ENCODE measurements around the gene IRX2. TPM values are rescaled to one million over a fixed set of nuclear protein-coding genes. Genes with fewer than 3 reads are reported as not detected.

Gene IRX2
- polyA plus RNA-seq, 3 donors = not detected

DNA sequence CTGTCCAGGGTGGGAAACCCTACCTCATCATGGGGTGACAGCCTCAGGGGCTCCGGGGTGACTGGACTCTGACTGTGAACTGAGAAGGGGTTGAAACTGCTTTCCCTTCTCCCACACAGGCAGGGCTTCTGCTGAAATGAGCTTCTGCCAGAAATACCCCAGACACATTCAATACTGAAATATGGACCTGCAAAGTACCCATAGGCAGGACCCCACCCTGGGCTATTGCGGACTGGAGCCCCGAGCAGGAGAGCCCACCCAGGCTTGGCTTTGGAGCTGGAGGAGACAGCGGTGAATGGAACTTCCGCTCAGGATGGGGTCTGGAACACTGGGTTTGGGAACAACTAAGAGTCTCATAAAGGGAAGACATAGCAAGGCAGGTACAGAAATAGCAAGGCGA lies 37.5 kb downstream of the IRX2 start:
- no peak overlapping the region for H3K4me3 Mint-ChIP-seq
- H3K4me1 Mint-ChIP-seq = no peaks in the 10 kb centered on the region
- Histone ChIP-seq H3K79me2 (ENCODE audit: insufficient read depth, low read length) (no peaks in the 10 kb centered on the region), H3K36me3 (replicated peaks in 1 of 2; ENCODE audit: control insufficient read depth in 1 of 2, insufficient read depth in 2 of 2, low read length in 2 of 2) (no peaks in the 10 kb centered on the region), H4K20me1 (ENCODE audit: insufficient read depth, low read length) (no peaks in the 10 kb centered on the region), H3K27me3 (ENCODE audit: control insufficient read depth in 2 of 2, insufficient read depth in 2 of 2, low read length in 2 of 2) (no peaks in the 10 kb centered on the region), H3K9ac (ENCODE audit: insufficient read depth, low read length, poor library complexity, severe bottlenecking) (no peak overlapping the region), H2AFZ (ENCODE audit: insufficient read depth, low read depth, low read length, poor library complexity, severe bottlenecking) (no peak overlapping the region), H3K27ac (ENCODE audit: low read depth in 1 of 2, low read length in 2 of 2) (no peak overlapping the region), H3K4me2 (replicated peaks; ENCODE audit: extremely low read depth, low read length, poor library complexity, severe bottlenecking) (no peak overlapping the region), H3K4me3 (replicated peaks in 1 of 3; ENCODE audit: low read depth in 2 of 3, low read length in 3 of 3) (no peak overlapping the region), H3K9me3 (replicated peaks in 1 of 2; ENCODE audit: control insufficient read depth in 1 of 2, insufficient read depth in 1 of 2, low read length in 2 of 2) (no peaks in the 10 kb centered on the region), H3K4me1 (ENCODE audit: control insufficient read depth in 1 of 2, insufficient read depth in 2 of 2, low read length in 2 of 2) (no peaks in the 10 kb centered on the region)
- no peaks in the 10 kb centered on the region for H3K36me3 Mint-ChIP-seq
- TF ChIP-seq, protein P1, sequence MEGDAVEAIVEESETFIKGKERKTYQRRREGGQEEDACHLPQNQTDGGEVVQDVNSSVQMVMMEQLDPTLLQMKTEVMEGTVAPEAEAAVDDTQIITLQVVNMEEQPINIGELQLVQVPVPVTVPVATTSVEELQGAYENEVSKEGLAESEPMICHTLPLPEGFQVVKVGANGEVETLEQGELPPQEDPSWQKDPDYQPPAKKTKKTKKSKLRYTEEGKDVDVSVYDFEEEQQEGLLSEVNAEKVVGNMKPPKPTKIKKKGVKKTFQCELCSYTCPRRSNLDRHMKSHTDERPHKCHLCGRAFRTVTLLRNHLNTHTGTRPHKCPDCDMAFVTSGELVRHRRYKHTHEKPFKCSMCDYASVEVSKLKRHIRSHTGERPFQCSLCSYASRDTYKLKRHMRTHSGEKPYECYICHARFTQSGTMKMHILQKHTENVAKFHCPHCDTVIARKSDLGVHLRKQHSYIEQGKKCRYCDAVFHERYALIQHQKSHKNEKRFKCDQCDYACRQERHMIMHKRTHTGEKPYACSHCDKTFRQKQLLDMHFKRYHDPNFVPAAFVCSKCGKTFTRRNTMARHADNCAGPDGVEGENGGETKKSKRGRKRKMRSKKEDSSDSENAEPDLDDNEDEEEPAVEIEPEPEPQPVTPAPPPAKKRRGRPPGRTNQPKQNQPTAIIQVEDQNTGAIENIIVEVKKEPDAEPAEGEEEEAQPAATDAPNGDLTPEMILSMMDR (IDR thresholded peaks at IDR 0.05) = no peak
- intact Hi-C loops (cut with micrococcal nuclease) = no loop called here
- DNase-seq = no peak
- H3K9me3 Mint-ChIP-seq = peaks cover 0 to 5% (median 0%) of the 10 kb centered on the region in 7 donors
- H3K27ac Mint-ChIP-seq = no peak overlapping the region
- 100% methylated on average over 3 of the region's 6 CpGs for WGBS (ENCODE audit: insufficient coverage)
- H3K27me3 Mint-ChIP-seq (ENCODE audit: low read depth in 3 of 3) = peaks cover 1 to 5% (median 2%) of the 10 kb centered on the region in 3 donors

DNA sequence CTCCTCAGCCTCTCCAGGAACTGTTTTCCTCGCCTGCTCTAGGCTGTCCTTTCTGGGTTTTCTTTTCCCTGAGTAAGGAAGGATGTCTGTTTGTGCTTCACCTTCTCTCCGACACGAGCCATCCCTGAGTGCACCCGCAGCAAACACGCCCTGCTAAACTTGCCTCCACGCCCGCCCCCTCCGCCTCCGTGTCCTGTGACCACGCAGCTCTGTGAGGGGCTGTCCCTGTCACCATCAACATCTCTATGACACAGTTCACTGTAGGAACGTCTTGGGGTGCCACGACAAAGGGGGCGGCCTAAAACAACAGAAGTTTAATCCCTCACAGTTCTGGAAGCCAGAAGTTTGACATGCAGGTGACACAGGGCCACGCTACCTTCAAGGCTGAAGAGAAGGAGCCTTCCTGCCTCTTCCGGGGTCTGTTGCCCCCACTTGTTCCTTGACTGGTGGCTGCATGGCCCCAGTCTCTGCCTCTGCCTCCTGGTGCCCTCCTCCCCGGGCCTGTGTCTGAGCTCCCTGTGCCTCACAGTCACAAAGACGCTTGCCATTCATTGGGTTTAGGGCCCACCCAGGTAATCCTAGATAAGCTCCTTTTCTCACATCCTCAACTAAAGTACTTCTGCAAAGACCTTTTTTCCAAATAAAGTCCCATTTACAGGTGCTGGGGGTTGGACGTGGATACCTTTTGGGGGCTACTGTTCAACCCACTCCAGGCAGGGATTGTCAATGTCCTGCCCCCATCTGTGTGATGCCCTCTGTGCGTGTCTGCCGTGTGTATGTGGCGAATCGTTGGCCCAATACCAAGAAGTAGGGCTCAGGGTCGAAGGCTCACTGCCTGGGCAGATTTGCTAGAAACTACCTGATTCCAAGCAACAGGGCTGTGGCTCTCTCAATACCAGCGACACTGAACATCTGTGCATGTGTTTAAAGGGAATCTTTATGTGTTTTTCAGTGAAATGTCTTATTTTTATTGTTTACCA lies 39.7 kb downstream of the IRX2 start:
- no peaks in the 10 kb centered on the region for H3K4me1 ChIP-seq (ENCODE audit: control insufficient read depth in 1 of 2, insufficient read depth in 2 of 2, low read length in 2 of 2)
- no peaks in the 10 kb centered on the region for H3K27me3 ChIP-seq (ENCODE audit: control insufficient read depth in 2 of 2, insufficient read depth in 2 of 2, low read length in 2 of 2)
- no peaks in the 10 kb centered on the region for H3K79me2 ChIP-seq (ENCODE audit: insufficient read depth, low read length)
- no peak overlapping the region for H3K4me3 ChIP-seq (replicated peaks in 1 of 3; ENCODE audit: low read depth in 2 of 3, low read length in 3 of 3)
- no peaks in the 10 kb centered on the region for H3K36me3 ChIP-seq (replicated peaks in 1 of 2; ENCODE audit: control insufficient read depth in 1 of 2, insufficient read depth in 2 of 2, low read length in 2 of 2)
- no peak overlapping the region for H3K9ac ChIP-seq (ENCODE audit: insufficient read depth, low read length, poor library complexity, severe bottlenecking)
- Mint-ChIP-seq H3K27ac (peak overlapping the region in 1 of 7 donors; percentile 43), H3K4me1 (no peaks in the 10 kb centered on the region), H3K4me3 (no peak overlapping the region), H3K9me3 (peaks cover 0 to 6% (median 0%) of the 10 kb centered on the region in 7 donors), H3K27me3 (ENCODE audit: low read depth in 3 of 3) (peaks cover under 1 to 6% (median 1%) of the 10 kb centered on the region in 3 donors), H3K36me3 (no peaks in the 10 kb centered on the region)
- DNase-seq = no peak
- no peak overlapping the region for H3K4me2 ChIP-seq (replicated peaks; ENCODE audit: extremely low read depth, low read length, poor library complexity, severe bottlenecking)
- 87% methylated on average over 22 of the region's 24 CpGs for WGBS (ENCODE audit: insufficient coverage)
- no peaks in the 10 kb centered on the region for H3K9me3 ChIP-seq (replicated peaks in 1 of 2; ENCODE audit: control insufficient read depth in 1 of 2, insufficient read depth in 1 of 2, low read length in 2 of 2)
- TF ChIP-seq, protein P1 (IDR thresholded peaks at IDR 0.05) = no peak
- H3K27ac ChIP-seq (ENCODE audit: low read depth in 1 of 2, low read length in 2 of 2) = no peak overlapping the region
- intact Hi-C loops (cut with micrococcal nuclease) = no loop called here
- H2AFZ ChIP-seq (ENCODE audit: insufficient read depth, low read depth, low read length, poor library complexity, severe bottlenecking) = no peak overlapping the region
- H4K20me1 ChIP-seq (ENCODE audit: insufficient read depth, low read length) = no peaks in the 10 kb centered on the region
